ENCODE data around the gene VWA1.

The VWA1 gene

GRCh38 chr1:1490633-1491230 lies 55.2 kb downstream of the VWA1 start:
- DNase-seq = no peak

- DNase-seq = no peak
Measured at GRCh38 chr1:1491601-1492000, 56.1 kb downstream of the VWA1 start.
